Upper lobe of left lung (tissue), 6 donors: ENCODE data around the gene HDAC7. TPM values are rescaled to one million over a fixed set of nuclear protein-coding genes. Genes with fewer than 3 reads are reported as not detected.

Source experiments
- ATAC-seq, 2 donors: fragments of 200-7000 bp; cut with Tn5 transposase; one replicate each; pipeline ENCODE4 v1.9.1; 2022; ENCODE audit warnings: mild to moderate bottlenecking in 2 of 2, moderate library complexity in 2 of 2; ENCODE audit not compliant: low FRiP score in 2 of 2
- DNase-seq, 2 donors: peaks; one replicate each; pipeline ENCODE4 v3.0.0-alpha.2; 2019 to 2020
- H3K27ac ChIP-seq, 4 donors: fragments of 200-600 bp; sonication (generic); one replicate each; pipeline ENCODE4 v1.5.1; 2016 to 2019
- H3K27me3 ChIP-seq, 4 donors: fragments of 200-600 bp; sonication (generic); one replicate each; pipeline ENCODE4 v1.5.1; 2017 to 2019
- H3K36me3 ChIP-seq, 4 donors: fragments of 200-600 bp; sonication (generic); one replicate each; pipeline ENCODE4 v1.5.1; 2016 to 2019
- H3K4me1 ChIP-seq, 4 donors: fragments of 200-600 bp; sonication (generic); one replicate each; pipeline ENCODE4 v1.5.1; 2018 to 2019
- H3K4me3 ChIP-seq, 4 donors: fragments of 200-600 bp; sonication (generic); one replicate each; pipeline ENCODE4 v1.5.1; 2017 to 2019; ENCODE audit warnings: mild to moderate bottlenecking in 2 of 4, moderate library complexity in 1 of 4
- H3K9me3 ChIP-seq, 4 donors: fragments of 200-600 bp; sonication (generic); one replicate each; pipeline ENCODE4 v1.5.1; 2018 to 2019
- EP300 ChIP-seq, 4 donors: sonication (generic); formaldehyde crosslinking; IDR thresholded peaks; one replicate each; pipeline ENCODE4 v1.5.1; 2017; ENCODE audit warnings: antibody characterized with exemption in 4 of 4, control low read depth in 2 of 4
- POLR2A ChIP-seq, 4 donors: fragments of 450-650 bp; IDR thresholded peaks; one replicate each; pipeline ENCODE4 v1.5.1; 2016 to 2017; ENCODE audit warnings: antibody characterized with exemption in 4 of 4, mild to moderate bottlenecking in 2 of 4
- POLR2AphosphoS5 ChIP-seq, 2 donors: sonication (generic); formaldehyde crosslinking; IDR thresholded peaks; one replicate each; pipeline ENCODE4 v1.5.1; 2017; ENCODE audit warnings: antibody characterized with exemption in 2 of 2
- WGBS, 2 donors: methylation state at CpG; one replicate each; pipeline ENCODE4 v1.1.5; 2017 to 2018; 5-methylcytosine and 5-hydroxymethylcytosine counted together
- total RNA-seq, 6 donors: library from RNA; depleted of rRNA in 4 of 6; stranded (reverse); fragments of >200 nt in 4 of 6; gene quantifications; one replicate each; pipeline versions ENCODE4 v1.1.0 to v1.2.1, GENCODE V29; 2016 to 2021
- TF ChIP-seq, protein P1 (sequence below), 6 experiments: fragments of 450-650 bp in 4 of 6; fragments of 200-600 bp in 2 of 6; sonication (generic) in 2 of 6; IDR thresholded peaks; one replicate each; pipeline ENCODE4 v1.5.1; 2016 to 2019; ENCODE audit warnings: antibody characterized with exemption in 6 of 6
- donor health status: DM: no; HTN: no; CAD: no; lungs with moderate emphysema.
- donor health status: DM: no; HTN: yes; CAD: no; lungs with severe emphysema.

The HDAC7 gene
- total RNA-seq, 6 donors from 2014 or later: 66.6 to 164 (median 126) TPM

DNA sequence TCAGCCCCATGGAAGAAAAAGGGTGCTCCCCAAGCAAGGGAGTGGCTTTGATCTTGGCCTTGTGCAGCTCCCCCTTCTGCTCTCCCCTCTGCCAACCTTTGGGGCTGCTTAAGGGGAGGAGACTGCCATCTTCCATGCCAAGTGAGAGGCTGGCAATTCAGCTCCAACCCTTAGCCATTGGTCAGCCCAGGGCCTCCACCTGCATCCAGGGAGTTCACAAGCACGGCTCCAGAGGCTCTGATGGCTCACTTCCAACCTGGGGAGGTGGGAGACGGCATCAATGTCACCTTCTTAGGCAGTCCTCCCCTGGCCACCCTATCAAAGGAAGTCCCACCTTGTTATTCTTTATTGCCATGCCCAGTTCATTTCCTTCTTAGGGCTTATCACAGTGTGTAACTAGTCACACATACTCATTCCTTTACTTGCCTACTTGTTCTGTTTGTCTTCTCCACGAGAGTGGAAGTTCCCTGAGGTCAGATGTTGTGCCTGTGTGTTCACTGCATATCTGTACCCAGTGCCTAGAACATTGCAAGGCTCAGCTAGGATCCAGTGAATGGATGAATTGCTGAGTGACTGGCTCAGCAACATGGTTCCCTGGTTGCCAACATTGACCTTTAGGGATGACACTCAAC, 5.0 kb downstream of the HDAC7 start:
- WGBS, 2 donors: 32 to 45% methylated on average over 3 of the region's 3 CpGs
- H3K4me3 ChIP-seq: no peak overlapping the region
- peak overlapping the region; percentile 86 to 99 (median 98) for H3K27ac ChIP-seq
- H3K27me3 ChIP-seq: no peaks in the 10 kb centered on the region
- no peak for DNase-seq
- no peaks in the 10 kb centered on the region for H3K36me3 ChIP-seq
- H3K4me1 ChIP-seq: peaks cover 85 to 93% (median 91%) of the 10 kb centered on the region in 4 donors
- no peaks in the 10 kb centered on the region for H3K9me3 ChIP-seq
- TF ChIP-seq EP300 (IDR thresholded peaks at IDR 0.05) (no peak), POLR2A (IDR thresholded peaks at IDR 0.05) (no peak), POLR2AphosphoS5 (IDR thresholded peaks at IDR 0.05) (no peak)
- TF ChIP-seq, protein P1, sequence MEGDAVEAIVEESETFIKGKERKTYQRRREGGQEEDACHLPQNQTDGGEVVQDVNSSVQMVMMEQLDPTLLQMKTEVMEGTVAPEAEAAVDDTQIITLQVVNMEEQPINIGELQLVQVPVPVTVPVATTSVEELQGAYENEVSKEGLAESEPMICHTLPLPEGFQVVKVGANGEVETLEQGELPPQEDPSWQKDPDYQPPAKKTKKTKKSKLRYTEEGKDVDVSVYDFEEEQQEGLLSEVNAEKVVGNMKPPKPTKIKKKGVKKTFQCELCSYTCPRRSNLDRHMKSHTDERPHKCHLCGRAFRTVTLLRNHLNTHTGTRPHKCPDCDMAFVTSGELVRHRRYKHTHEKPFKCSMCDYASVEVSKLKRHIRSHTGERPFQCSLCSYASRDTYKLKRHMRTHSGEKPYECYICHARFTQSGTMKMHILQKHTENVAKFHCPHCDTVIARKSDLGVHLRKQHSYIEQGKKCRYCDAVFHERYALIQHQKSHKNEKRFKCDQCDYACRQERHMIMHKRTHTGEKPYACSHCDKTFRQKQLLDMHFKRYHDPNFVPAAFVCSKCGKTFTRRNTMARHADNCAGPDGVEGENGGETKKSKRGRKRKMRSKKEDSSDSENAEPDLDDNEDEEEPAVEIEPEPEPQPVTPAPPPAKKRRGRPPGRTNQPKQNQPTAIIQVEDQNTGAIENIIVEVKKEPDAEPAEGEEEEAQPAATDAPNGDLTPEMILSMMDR (IDR thresholded peaks at IDR 0.05): no peak
- no peak for ATAC-seq

DNA sequence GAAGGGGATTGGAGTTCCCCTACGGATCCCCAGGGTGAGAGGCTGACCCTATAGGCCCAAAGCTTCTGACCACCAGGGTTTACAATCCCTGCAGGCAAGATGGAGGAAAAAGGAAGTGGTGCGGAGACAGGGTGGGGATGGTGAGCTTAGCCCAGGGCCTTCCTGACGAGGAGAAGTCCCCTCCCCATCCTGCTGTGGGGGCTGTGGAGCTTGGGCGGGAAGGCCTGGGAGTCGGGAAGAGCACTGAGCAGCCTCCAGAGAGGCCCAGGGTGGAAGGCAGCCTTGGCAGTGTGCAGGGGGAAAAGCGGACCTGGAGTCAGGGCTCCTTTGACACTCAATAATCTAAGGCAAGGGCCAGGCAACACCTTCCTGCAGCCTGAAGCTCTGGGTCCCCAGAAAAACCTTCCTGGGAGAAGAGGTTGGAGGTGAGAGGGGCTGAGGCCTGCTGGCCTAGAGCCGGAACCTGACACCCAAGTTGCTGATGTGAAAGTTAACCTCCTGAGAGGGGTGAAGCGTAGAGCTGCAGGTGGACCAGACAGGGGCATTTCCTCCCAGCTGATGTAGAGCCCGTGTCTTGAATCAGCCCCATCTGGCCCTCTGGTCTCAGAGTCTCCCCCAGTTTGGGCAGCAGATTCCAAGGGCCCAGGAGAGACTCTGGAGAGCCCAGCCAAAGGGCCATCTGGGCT, 6.0 kb downstream of the HDAC7 start:
- Histone ChIP-seq H3K4me3 (peak overlapping the region; percentile 3 to 38 (median 32)), H3K27me3 (no peaks in the 10 kb centered on the region), H3K27ac (peak overlapping the region; percentile 86 to 99 (median 98)), H3K36me3 (no peaks in the 10 kb centered on the region), H3K4me1 (peaks cover 95 to 99% (median 97%) of the 10 kb centered on the region in 4 donors), H3K9me3 (no peaks in the 10 kb centered on the region)
- ATAC-seq: peak; percentile 0 to 8
- DNase-seq: peak in 1 of 2 donors; percentile 4
- WGBS, 2 donors: 30 to 38% methylated on average over 8 to 9 of the region's 9 CpGs
- TF ChIP-seq, protein P1 (IDR thresholded peaks at IDR 0.05): no peak
- TF ChIP-seq POLR2AphosphoS5 (IDR thresholded peaks at IDR 0.05) (peak in 1 of 2 donors; percentile 4), POLR2A (IDR thresholded peaks at IDR 0.05) (no peak), EP300 (IDR thresholded peaks at IDR 0.05) (no peak)

DNA sequence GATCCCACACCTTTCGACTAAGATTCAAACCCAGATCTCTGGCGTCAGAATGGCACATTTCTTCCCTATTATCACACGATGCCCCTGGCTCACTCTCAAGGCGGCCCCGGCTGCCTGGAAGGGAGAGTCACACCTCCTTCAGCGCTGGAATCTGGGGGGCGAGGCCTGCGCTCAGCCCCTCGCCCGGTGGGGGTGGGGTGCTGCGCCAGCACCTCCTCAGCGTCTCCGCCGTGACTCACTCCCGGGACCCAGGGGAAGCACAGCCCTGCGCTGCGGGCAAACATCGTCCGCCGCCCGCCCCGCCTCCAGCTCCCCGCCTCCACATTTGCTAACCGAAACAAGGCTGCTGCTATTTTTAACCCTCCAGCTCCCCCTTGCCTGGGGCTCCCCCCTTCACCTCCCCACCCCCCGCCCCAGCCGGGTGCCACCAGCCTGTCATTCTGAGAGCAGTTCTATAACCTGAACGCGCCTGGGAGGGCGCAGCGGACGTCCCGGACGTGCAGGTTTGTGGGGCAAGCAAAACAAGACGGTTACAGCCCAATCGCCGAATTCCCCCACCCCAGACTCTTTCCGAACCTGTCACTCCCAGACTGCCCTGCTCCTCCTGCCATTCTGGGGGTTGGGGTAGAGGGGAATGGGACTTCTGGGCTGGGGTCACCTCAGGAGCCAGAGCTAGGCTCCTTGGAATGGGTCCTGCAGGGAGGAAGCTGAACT, 6.7 kb downstream of the HDAC7 start:
- H3K27me3 ChIP-seq: no peaks in the 10 kb centered on the region
- WGBS, 2 donors: 1% methylated on average over 19 to 35 of the region's 37 CpGs
- ATAC-seq (peak; percentile 88), DNase-seq (peak; percentile 96)
- TF ChIP-seq, protein P1 (IDR thresholded peaks at IDR 0.05): peak in 2 of 6 experiments; percentile 4 to 26
- TF ChIP-seq POLR2A (IDR thresholded peaks at IDR 0.05): peak in 3 of 4 donors; percentile 10 to 61 (median 52)
- peak; percentile 58 to 81 for TF ChIP-seq POLR2AphosphoS5 (IDR thresholded peaks at IDR 0.05)
- TF ChIP-seq EP300 (IDR thresholded peaks at IDR 0.05): peak in 2 of 4 donors; percentile 58 to 61
- no peaks in the 10 kb centered on the region for H3K36me3 ChIP-seq
- peaks cover 96 to 99% (median 97%) of the 10 kb centered on the region in 4 donors for H3K4me1 ChIP-seq
- no peaks in the 10 kb centered on the region for H3K9me3 ChIP-seq
- peak overlapping the region; percentile 3 to 38 (median 32) for H3K4me3 ChIP-seq
- peak overlapping the region; percentile 86 to 99 (median 98) for H3K27ac ChIP-seq

DNA sequence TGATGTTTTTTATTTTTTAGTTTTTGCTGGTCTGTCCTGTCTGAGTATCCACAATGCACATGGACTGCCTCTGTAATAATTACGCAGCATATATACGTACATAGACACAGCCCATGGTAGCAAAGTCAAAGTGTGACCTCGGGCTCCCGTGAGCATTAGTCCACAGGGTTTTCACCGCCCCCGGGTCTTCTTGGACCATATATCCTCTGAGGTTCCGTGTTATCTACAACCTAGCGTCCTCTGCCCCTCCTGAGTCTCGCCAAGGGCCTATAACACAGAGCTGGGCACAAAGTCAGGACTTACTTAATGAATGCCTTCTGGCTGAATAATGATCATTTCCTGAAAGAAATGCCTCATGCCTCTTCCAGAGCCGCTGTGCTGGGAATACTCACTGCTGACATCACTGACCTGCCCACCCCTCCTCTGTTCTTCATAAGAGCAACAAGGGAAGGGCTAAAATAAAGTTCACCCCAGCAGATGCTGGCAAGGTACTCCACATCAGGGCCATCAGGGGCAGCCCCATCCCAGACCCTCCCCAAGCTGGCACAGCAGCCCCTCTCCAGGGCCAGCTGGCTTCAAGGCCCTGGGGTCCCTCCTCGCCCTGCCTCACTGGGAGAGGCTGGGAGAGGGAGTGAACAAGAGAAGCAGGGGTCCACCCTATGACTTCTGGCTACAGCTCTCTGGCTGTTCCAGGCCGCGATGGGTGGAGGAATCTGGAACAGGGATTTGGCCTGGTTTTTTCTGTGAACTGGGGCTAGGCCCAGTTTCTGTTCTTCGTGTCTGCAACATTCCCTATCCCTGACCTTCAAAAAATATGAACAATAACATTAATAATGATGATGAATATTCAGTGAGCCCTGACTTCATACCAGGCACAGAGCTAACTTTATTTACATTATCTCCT, 7.9 kb downstream of the HDAC7 start:
- Histone ChIP-seq H3K27me3 (no peaks in the 10 kb centered on the region), H3K9me3 (no peaks in the 10 kb centered on the region), H3K36me3 (no peaks in the 10 kb centered on the region), H3K27ac (peak overlapping the region; percentile 86 to 99 (median 98)), H3K4me3 (peak overlapping the region in 1 of 4 donors; percentile 28), H3K4me1 (peaks cover 96 to 99% (median 97%) of the 10 kb centered on the region in 4 donors)
- ATAC-seq (peak in 1 of 2 donors; percentile 79), DNase-seq (peak; percentile 57 to 83)
- 45 to 51% methylated on average over 14 of the region's 14 CpGs for WGBS, 2 donors
- TF ChIP-seq EP300 (IDR thresholded peaks at IDR 0.05) (peak in 3 of 4 donors; percentile 23 to 72 (median 29)), POLR2AphosphoS5 (IDR thresholded peaks at IDR 0.05) (peak; percentile 44 to 80), POLR2A (IDR thresholded peaks at IDR 0.05) (no peak)
- TF ChIP-seq, protein P1 (IDR thresholded peaks at IDR 0.05): no peak
